AG08395 (cell line): ENCODE data around the gene PLOD2.

Experiments used
- DNase-seq: peaks from one replicate; pipeline ENCODE4 v3.0.0; 2012; ENCODE audit warnings: mixed read lengths, low spot score

The PLOD2 gene

GRCh38 chr3:146160964-146161662 is at the start of gene PLOD2:
PLOD2 (minus strand) TSS chr3:146161184; CDS start chr3:146160989, 195 bp downstream.
- peak; percentile 69 for DNase-seq

DNA sequence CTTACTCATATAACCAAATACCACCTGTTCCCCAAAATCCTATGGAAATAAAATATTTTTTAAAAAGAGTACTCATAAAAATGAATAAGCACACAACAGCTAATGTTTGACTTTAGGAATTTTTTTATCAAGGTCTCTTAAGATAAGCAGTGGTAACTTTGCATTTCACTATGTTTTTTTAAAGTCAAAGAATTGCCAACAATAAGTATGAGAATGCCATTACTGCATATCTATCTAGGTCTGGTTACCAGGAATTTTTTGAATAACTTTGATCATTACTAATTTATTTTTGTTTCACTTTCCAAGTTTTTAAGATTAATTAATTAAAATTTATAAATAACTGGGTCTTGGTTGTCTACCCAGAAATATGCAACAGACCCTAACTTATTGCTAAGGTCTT is 48.4 kb upstream of the PLOD2 start:
- no peak for DNase-seq

DNA sequence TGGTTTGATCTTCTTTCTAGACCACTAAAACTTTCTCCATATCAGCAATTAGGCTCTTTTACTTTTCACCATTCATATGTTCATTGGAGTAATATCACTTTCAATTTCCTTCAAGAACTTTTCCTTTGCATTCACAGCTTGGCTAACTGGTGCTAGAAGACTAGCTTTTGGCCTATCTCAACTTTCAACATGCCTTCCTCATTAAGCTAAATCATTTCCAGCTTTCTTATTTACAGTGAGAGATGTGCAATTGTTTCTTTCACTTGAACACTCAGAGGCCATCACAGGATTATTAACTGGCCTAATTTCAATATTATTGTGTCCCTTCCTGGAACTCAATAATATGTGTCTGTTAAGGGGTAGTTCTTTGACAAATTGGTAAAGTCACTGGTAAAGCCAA is 42.8 kb upstream of the PLOD2 start:
- DNase-seq, result no peak

GRCh38 chr3:146200461-146201220 is 39.7 kb upstream of the PLOD2 start:
- DNase-seq, result peak; percentile 27

GRCh38 chr3:146199762-146200161 is 38.8 kb upstream of the PLOD2 start:
- no peak for DNase-seq

GRCh38 chr3:146196789-146197188 is 35.8 kb upstream of the PLOD2 start:
- no peak for DNase-seq

DNA sequence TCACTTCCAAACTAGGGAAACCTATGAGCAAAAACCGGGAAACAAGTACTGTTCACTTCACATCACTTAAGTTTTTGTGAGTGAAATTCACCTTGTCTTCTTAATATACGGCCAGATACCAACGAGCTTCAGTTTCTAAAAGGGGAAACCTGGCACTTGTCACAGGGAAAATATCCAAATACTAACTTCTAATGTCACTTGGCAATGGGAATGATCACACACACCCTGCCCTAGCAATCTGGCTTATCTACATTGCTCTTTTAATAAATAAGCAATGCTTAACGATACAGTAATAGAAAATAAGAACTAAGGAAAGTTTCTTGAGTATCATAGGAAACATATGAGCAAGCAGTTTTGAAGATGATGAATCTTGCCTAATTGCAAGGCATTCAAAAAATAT is 34.6 kb upstream of the PLOD2 start:
- DNase-seq, result no peak

DNA sequence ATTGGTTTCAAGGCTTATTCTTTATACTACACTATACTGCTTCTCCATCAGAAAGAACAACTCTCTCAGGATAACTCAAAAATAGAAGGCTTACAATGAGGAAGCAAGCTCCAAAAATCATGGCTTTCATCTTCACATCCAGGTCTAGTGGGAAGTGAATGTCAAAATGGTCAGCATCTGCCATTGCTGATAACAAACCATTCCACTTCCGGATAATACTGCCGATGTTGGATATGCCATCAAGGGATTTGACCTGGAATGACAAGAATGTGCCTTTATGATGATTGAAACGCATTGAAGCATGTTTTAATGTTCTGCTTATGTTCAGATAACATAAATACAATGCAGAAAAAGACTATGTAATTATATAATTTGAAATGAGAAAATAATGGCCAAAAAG is 34.0 kb upstream of the PLOD2 start:
- DNase-seq, result no peak

DNA sequence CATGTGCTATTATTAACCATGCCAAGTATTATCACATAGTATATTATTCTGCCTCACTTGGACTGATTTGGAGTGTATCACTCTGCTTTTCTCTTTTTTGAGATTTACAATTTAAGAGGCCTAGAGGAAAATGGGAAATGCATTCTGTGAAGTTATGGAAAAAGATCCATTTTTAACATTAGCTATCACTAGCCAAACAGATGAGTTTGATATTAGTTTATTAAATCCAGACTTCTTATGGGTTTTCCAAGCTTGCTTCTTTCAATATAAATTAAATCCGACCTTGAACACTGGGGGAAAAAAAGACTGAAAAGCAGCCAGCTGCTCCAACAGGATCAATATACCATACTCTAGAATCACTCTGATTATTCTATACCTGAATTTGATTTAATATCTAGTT is 30.1 kb upstream of the PLOD2 start:
- DNase-seq, result no peak

DNA sequence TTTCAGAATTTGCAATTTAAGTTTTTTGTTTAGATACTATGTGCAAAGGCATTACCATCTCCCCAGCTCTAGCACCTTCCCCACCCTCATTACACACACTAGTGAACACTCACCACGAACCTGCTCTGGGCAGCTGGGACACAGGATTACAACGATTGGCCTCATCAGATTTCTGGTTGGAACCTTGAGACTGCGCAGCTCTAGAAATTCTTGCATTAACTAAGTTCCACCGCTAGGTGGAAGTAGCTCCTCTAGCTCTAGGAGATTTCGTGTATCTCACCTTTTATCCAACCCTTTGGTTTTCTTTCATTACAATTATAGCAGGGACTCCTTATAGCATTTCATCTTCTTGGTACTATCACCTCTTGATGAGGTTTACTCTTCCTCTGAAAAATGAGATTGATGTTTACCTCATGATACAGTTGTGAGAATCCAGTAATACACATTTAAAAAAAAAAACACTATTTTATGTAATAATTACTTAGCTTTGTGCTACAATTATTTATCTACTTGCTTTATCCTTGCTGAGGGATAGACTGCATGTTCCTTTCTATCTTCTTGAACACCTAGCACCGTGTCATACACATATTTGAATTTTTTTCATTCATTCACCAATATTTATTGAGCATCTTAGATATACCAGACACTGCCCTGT is 28.7 kb upstream of the PLOD2 start:
- peak; percentile 67 for DNase-seq

DNA sequence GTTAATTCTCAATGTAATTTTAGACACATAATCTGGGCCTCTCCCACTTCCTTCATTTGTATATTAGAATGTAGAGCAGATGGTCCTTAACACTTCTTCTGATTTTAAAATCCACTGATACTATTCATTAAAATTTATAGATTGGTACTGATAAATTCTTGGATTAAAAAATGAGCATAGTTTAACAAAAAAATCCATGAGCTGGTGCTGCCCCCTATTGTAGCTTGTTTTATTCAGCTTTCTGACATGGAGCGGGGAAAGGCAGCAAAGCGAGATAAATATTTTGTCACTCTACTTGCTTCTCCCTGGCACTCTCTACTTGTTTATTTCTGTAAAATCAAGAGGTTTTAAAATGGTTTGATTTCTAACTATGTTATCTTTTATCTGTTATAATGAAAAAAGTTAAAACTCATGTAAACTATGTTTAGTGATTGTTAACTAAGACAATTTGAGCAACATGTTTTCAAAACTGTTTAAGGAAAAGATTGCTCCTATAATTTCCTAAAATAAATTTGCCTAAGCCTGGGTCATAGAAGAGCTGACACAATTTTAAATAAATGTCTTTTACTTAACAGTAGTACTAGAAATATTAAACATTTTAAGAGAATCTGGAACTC is 26.5 kb upstream of the PLOD2 start:
- peak; percentile 30 for DNase-seq

GRCh38 chr3:146184241-146185015 is 23.4 kb upstream of the PLOD2 start:
- no peak for DNase-seq

DNA sequence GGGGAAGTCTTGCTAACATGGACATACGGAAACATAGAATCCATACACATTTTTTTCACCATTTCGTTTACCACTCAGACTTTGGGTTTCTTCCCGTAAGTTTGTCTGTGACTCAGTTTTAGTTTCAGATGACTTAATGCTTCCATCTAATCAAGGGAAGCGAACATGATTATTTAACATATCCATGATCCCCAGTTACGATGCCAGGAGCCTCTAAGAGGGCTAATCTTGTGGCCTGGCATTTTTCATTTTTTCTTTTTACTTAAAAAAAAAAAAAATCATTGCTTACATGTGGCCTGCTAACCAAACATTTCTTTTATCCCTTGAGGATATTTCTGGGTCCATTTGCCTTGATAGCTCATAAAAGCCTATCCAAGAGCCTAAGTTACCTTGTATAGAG is 20.2 kb upstream of the PLOD2 start:
- no peak for DNase-seq

DNA sequence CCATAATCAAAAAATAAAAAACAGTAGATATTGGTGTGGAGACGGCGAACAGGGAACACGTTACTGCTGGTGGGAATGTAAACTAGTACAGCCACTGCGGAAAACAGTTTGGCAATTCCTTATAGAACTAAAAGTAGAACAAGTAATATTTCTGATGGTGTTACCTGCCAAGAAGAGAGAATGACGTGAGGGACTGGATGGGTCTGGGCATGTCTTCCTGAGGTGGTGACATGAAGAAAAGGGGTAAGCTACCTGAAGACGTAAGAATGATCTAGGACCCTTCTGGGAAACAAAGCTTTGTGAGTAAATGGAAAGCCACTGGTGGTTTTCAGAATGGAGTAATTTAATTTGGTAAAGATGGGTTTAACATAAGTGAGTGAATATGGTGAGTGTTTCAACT is 19.4 kb upstream of the PLOD2 start:
- DNase-seq, result no peak

DNA sequence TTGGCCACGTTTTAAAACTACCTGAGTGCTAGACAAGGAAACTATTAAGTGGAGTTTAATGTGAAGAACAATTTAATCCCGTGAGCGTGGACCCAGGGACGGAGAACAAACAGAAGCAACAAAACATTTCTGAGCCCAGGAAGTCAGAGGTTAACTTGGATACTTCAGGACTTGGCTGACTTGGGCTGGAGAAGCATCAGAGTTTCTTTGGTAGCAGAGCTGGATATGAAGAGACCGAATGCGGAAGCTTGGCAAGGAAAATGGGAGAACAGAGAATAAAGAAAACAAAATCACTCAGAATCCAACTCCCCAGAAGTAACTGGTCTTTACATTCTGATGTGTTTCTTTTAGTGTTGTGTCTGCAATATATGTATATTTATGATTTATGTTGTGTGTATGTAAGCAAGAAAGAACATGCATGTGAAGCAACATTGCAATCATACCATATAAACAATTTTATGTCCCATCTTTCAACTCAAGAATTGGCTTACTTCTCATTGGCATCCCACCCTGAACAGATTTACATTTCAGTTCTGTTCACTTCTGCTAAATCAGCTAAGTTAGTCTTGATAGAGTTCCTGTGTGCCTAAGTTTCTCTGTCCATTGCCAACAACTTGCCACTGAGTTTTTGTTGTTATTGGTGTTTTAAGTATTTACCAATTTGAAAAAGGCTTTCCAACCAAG is 17.2 kb upstream of the PLOD2 start:
- DNase-seq, result no peak

DNA sequence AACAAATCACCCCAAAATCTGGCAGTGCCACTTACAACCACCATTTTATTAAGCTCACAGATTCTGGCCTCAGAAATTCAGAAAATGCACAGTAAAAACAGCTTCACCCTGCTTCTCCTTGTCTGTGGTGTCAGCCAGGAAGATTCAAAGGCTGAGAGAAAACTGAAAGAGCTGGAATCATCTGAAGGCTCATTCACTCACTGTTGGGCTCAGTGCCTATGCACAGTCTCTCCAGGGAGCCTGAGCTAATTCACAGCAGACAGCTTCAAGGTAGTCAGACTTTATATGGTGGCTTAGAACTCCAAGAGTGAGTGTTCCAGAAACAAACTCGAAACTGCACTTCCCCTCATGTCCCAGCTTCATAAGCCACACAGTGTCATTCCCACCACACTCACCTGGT is 16.5 kb upstream of the PLOD2 start:
- no peak for DNase-seq

DNA sequence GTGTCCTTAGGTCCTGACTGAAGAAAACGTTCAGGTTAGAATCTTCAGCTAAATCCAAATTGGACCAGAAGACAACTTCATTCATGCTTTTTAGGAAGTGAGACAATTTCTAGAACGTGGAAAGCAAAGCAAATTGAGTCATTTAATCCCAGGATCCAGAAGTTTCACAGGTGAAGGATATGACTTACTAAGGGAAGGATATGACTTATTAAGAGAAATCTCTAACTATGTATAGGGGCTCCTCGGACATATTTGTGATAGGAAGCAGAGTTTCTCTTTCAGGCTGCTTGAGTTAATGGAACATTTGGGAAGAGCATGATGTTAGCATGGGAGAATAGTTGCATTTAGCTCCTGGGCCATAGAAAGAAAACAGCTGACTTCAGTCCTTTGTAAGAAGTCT is 16.1 kb upstream of the PLOD2 start:
- no peak for DNase-seq

- DNase-seq, result no peak
These were observed 11.6 kb upstream of the PLOD2 start for GRCh38 chr3:146172586-146172985.

- no peak for DNase-seq
These were observed 9.6 kb upstream of the PLOD2 start for GRCh38 chr3:146170591-146170990.

GRCh38 chr3:146169891-146170290 is 8.9 kb upstream of the PLOD2 start:
- no peak for DNase-seq

- no peak for DNase-seq
These were observed 5.8 kb upstream of the PLOD2 start for GRCh38 chr3:146166826-146167225.
